Left renal pelvis (tissue), 4 donors: ENCODE data around the gene C11orf97. TPM values are rescaled to one million over a fixed set of nuclear protein-coding genes. Genes with fewer than 3 reads are reported as not detected.
"Not testable (repeated sequence)": the region's sequence is repeated elsewhere in the genome, so short reads cannot be mapped to it uniquely, and the experiment has no call there.

Source experiments
- DNase-seq, 4 donors: peaks; one replicate each; pipeline ENCODE4 v3.0.0-alpha.2; 2013; ENCODE audit warnings: low read depth in 4 of 4, low spot score in 3 of 4
- polyA plus RNA-seq, 4 donors: library from polyadenylated mRNA; unstranded; fragments of 120-200 nt; gene quantifications; one replicate each; pipeline ENCODE4 v1.2.1, GENCODE V29; 2013; ENCODE audit not compliant: insufficient read length in 4 of 4

Gene C11orf97
- polyA plus RNA-seq, 4 donors = not detected

DNA sequence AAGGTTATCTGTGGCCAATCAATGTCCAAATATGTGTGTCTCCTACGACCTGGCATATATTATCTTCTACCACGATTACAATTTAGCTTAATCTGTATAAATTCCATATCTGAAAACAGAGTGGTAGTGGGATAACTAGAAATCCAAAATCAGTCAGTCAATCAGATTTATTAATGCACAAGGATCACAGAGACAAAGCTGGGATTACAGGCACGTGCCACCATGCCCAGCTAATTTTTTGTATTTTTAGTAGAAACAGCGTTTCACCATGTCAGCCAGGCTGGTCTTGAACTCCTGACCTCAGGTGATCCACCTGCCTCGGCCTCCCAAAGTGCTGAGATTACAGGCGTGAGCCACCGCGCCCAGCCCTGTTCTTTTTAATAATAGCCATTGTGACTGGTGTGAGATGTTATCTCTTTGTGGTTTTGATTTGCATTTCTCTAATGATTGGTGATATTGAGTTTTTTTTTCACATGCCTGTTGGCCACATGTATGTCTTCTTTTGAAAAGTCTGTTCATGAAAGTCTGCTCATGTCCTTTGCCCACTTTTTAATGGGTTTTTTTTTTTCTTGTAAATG, 43.6 kb downstream of the C11orf97 start:
- DNase-seq = not testable (repeated sequence)

DNA sequence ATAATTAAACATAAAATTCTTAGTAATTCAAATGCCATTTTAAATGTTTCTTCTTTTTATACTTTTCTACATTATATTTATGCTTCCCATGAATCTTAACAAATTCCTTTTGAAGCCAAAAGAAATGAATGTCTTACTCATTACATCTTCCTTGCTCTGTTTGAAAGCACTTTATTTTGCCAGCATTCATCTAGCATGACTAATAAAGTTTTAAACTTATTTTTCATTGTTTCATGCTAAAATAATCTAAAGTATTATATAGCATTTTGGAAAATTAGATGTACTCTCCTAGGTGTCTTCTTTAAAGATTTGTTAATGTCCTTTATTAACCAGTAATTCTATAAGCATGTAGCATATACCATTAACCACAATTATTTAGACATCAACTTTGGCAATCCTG, 45.2 kb downstream of the C11orf97 start:
- DNase-seq = no peak

GRCh38 chr11:94557992-94558391, 45.7 kb downstream of the C11orf97 start:
- DNase-seq = no peak

- DNase-seq = no peak
Observed at GRCh38 chr11:94558468-94558867, 46.2 kb downstream of the C11orf97 start.

- no peak for DNase-seq
Observed at GRCh38 chr11:94558932-94559331, 46.7 kb downstream of the C11orf97 start.

GRCh38 chr11:94559361-94559760, 47.1 kb downstream of the C11orf97 start:
- no peak for DNase-seq

- DNase-seq = no peak
Observed at GRCh38 chr11:94560834-94561233, 48.6 kb downstream of the C11orf97 start.

DNA sequence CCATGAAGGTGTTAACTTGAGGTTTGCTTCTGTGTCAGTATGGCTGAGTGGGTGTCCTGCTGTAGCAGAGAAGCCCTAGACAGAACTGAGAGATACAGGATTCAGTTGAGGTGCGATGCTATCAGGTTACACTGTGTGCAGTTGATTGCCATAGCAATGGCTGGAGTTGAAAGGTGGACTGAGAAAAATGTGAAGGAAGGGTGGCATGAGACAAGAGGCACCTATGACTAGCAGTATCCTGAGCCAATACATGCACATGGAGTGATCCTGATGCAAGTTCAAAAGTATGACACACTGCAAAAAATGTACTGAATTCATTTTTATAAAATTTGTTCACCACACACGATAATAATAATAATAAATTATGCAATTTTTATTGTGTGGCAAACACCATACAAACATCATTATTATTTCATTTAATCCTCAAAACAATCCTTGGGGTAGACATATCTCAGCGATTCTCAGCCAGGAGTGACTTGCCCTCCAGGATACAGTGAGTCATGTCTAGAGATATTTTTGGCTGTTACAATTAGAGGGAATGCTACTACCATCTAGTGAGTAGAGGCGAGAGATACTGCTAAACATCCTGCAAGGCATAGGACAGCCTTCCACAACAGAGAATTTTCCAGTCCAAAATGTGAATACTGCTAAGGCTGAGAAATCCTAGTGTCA, 51.1 kb downstream of the C11orf97 start:
- no peak for DNase-seq

GRCh38 chr11:94563848-94564467, 51.7 kb downstream of the C11orf97 start:
- no peak for DNase-seq

- DNase-seq = no peak
Observed at GRCh38 chr11:94567181-94567670, 55.0 kb downstream of the C11orf97 start, which contains the start of gene PIWIL4. TSS of gene PIWIL4 (plus strand) at chr11:94567368. CDS start at chr11:94567519, 151 bp downstream.

- DNase-seq = no peak
Observed at GRCh38 chr11:94568200-94568599, 55.9 kb downstream of the C11orf97 start.

DNA sequence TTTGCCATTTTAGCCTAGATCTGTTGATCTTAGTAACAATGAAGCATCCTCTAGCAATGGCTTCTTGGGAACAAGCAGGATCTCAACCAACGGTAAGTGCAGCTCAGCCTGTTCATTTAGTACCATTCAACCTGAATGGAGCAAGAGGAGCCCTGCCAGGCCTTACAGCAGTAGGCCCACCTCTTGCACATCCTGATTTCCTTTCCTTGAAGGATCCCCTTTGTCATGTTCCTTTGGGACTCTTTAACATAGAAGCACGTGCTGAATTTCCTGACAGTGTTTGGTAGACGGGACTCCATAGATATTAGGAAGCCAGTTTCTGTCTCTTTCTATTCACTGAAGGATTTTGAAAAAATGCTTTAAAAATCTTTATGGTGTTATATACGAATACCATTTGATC, 56.5 kb downstream of the C11orf97 start:
- no peak for DNase-seq

DNA sequence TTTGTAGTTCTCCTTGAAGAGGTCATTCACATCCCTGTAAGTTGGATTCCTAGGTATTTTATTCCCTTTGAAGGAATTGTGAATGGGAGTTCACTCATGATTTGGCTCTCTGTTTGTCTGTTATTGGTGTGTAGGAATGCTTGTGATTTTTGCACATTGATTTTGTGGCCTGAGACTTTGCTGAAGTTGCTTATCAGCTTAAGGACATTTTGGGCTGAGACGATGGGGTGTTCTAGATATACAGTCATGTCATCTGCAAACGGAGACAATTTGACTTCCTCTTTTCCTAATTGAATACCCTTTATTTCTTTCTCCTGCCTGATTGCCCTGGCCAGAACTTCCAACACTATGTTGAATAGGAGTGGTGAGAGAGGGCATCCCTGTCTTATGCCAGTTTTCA, 60.7 kb downstream of the C11orf97 start:
- not testable (repeated sequence) for DNase-seq

DNA sequence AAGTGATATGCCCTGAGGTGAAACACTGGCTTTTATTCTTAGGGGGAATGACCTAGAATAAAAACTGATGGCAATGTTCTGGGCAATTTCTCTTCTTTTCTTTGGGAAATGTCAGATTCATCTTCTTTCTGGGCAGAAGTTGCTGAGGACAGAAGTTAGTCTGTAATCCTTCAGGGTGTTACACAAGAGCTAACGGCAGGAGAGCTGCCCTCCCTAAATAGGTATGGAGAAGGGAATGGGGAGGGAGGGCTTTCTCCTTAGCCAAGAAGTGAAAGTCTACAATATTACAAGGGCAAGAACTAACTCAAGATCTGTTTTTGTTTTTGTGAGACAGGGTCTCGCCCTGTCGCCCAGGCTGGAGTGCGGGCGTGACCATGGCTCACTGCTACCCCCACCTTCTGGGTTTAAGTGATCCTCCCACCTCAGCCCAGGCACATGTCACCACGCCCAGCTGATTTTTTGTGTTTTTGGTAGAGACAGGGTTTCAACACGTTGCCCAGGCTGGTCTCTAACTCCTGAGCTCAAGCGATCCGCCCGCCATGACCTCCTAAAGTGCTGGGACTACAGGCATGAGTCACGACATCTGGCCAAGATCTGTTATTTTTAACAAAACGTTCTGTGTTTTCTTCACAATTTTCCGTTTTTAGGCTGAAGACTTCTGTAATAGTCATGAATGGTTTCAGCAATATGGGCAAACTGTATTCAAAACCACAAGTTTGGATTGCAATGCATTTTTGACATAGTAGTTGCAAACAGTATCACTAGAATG, 62.1 kb downstream of the C11orf97 start:
- no peak for DNase-seq

DNA sequence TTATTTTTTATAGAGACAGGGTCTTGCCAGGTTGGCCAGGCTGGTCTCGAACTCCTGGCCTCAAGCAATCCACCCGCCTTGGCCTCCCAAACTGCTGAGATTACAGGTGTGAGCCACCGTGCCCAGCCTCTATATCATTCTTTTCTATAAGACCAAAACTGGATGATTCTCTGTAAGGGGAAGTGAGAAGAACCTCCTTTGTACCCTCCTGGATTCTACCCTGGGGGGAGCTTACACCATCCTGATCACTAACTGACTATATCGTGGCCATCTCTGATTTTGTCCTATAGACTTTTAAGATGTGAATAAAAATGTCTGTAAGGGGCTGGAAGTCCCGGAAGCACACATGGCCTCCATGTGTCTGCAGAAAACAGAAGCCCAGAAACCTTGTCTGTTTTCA, 64.0 kb downstream of the C11orf97 start:
- DNase-seq = no peak

GRCh38 chr11:94577841-94578240, 65.6 kb downstream of the C11orf97 start:
- no peak for DNase-seq

Other genes starting within 250 kb of the C11orf97 start
- not detected for gene IZUMO1R, start 207.9 kb upstream of the C11orf97 start, polyA plus RNA-seq
- under 1 TPM; 0.65 to 0.93 (median 0.70) TPM for gene GPR83, start 111.0 kb upstream of the C11orf97 start, polyA plus RNA-seq
- gene MRE11, start 18.6 kb upstream of the C11orf97 start, polyA plus RNA-seq = 10 to 100 TPM; 20.4 to 29.3 (median 28.5) TPM
- 10 to 100 TPM; 16.2 to 33.7 (median 24.9) TPM for gene ANKRD49, start 18.5 kb upstream of the C11orf97 start, polyA plus RNA-seq
- 1 to 10 TPM; 5.2 to 7.1 (median 5.6) TPM for gene FUT4, start 31.5 kb downstream of the C11orf97 start, polyA plus RNA-seq
- gene PIWIL4, start 54.9 kb downstream of the C11orf97 start, polyA plus RNA-seq = 1 to 10 TPM; 3.8 to 5.0 (median 4.3) TPM